Parietal lobe (tissue), 1 donor: ENCODE measurements around the gene MAIP1. TPM values are rescaled to one million over a fixed set of nuclear protein-coding genes. Genes with fewer than 3 reads are reported as not detected.

Experiments
- total RNA-seq: library from RNA; depleted of rRNA; stranded (reverse); fragments of >200 nt; gene quantifications from one replicate; pipeline ENCODE4 v1.2.3, GENCODE V29; 2014

The MAIP1 gene, protein sequence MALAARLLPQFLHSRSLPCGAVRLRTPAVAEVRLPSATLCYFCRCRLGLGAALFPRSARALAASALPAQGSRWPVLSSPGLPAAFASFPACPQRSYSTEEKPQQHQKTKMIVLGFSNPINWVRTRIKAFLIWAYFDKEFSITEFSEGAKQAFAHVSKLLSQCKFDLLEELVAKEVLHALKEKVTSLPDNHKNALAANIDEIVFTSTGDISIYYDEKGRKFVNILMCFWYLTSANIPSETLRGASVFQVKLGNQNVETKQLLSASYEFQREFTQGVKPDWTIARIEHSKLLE
- total RNA-seq = 26.9 TPM

DNA sequence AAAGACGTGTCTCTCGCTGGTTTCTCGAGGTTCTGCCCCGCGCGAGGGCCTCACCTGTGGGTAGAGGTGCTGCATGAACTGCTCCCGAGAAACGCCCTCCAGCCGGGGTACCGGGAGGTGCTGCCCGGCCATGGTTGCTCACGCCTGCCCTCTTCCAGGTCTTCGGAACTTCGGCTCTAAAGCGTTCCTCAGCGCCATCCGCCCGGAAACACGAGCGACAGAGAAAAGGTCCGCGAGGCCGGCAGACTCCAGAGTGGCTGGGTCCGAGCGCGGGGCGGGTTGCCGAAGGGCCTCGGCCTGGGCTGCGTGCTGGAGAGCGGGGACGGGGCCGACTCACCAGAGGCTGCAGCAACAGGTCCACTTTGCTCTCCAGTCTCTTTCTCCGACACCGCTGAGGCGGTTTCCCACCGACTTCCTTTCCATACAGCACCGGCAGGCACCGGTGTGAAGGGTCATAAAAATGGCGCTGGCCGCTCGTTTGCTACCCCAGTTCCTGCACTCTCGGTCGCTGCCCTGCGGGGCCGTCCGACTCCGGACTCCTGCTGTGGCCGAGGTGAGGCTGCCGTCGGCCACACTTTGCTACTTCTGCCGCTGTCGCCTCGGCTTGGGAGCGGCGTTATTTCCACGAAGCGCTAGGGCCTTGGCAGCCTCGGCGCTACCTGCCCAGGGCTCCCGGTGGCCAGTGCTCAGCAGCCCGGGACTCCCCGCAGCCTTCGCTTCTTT is at the start of gene MAIP1, which contains the start of gene TYW5:
Gene MAIP1 (plus strand): TSS at position 244 of the 723 bp plus-strand sequence. CDS start 217 bp downstream, at position 461.
Gene TYW5 (minus strand): TSS at position 153 of the 723 bp plus-strand sequence. CDS start 21 bp downstream, at position 132.

GRCh38 chr2:199911052-199911876 is 44.1 kb upstream of the MAIP1 start, which contains the start of gene C2orf69:
C2orf69 (plus strand) TSS chr2:199911293; CDS start chr2:199911439, 146 bp downstream.

Other genes with a start within 250 kb of the MAIP1 start
- gene FTCDNL1, start 104.4 kb upstream of the MAIP1 start, total RNA-seq = 3.1 TPM
- gene C2orf69, start 44.3 kb upstream of the MAIP1 start, total RNA-seq = 28.5 TPM
- gene TYW5, start 91 bp upstream of the MAIP1 start, total RNA-seq = 23.2 TPM